GM19025 (cell line): ENCODE measurements around the gene SUMO3.

ENCODE experiments used
- ATAC-seq: cut with Tn5 transposase; IDR thresholded peaks from one replicate; pipeline ENCODE4 v1.9.1; 2021; ENCODE audit warnings: mild to moderate bottlenecking, low read depth, moderate library complexity; ENCODE audit not compliant: unreplicated experiment

Gene SUMO3

GRCh38 chr21:44817914-44818639, at the start of gene SUMO3:
TSS of gene SUMO3 (minus strand) at chr21:44818062. CDS start at chr21:44817968, 94 bp downstream.
- peak; percentile 54 for ATAC-seq

GRCh38 chr21:44867464-44867863, 49.6 kb upstream of the SUMO3 start:
- ATAC-seq: no peak

- ATAC-seq: no peak
These were observed 48.9 kb upstream of the SUMO3 start for GRCh38 chr21:44866780-44867179.

GRCh38 chr21:44865561-44866280, 47.9 kb upstream of the SUMO3 start:
- peak; percentile 87 for ATAC-seq

- no peak for ATAC-seq
These were observed 45.2 kb upstream of the SUMO3 start for GRCh38 chr21:44862869-44863685.

- ATAC-seq: no peak
These were observed 40.9 kb upstream of the SUMO3 start for GRCh38 chr21:44858791-44859190.

- no peak for ATAC-seq
These were observed 40.4 kb upstream of the SUMO3 start for GRCh38 chr21:44858291-44858690.

GRCh38 chr21:44857127-44857892, 39.4 kb upstream of the SUMO3 start:
- no peak for ATAC-seq

- no peak for ATAC-seq
These were observed 38.3 kb upstream of the SUMO3 start for GRCh38 chr21:44856131-44856530.

- ATAC-seq: no peak
These were observed 37.7 kb upstream of the SUMO3 start for GRCh38 chr21:44855572-44855971.

- no peak for ATAC-seq
These were observed 37.0 kb upstream of the SUMO3 start for GRCh38 chr21:44854664-44855446.

- ATAC-seq: no peak
These were observed 36.5 kb upstream of the SUMO3 start for GRCh38 chr21:44854391-44854663.

GRCh38 chr21:44853601-44854390, 35.9 kb upstream of the SUMO3 start:
- no peak for ATAC-seq

- ATAC-seq: no peak
These were observed 33.2 kb upstream of the SUMO3 start for GRCh38 chr21:44850905-44851657.

GRCh38 chr21:44850208-44850800, 32.4 kb upstream of the SUMO3 start:
- no peak for ATAC-seq

GRCh38 chr21:44849616-44850130, 31.8 kb upstream of the SUMO3 start:
- ATAC-seq: no peak

GRCh38 chr21:44848821-44849521, 31.1 kb upstream of the SUMO3 start:
- no peak for ATAC-seq
